PC-3 (cell line): Measurements from ENCODE around the gene HOXC5. TPM values are rescaled to one million over a fixed set of nuclear protein-coding genes. Genes with fewer than 3 reads are reported as not detected.

Source experiments
- ATAC-seq: fragments of 200-7000 bp; cut with Tn5 transposase; 2 replicates; pipeline ENCODE4 v1.9.1; 2020; ENCODE audit warnings: mild to moderate bottlenecking, moderate library complexity
- BruUV-seq: library from RNA; stranded (reverse); fragments of 400-500 nt; replicated peaks from 2 replicates; lab custom pipeline; 2021; lab: Mats Ljungman, UMichigan
- CTCF ChIA-PET: fragments of 300-600 bp; sonication (Branson Sonifier 250); formaldehyde crosslinking; loops from one replicate; lab custom pipeline; 2022; ENCODE audit warnings: antibody characterized with exemption; lab: Charles Lee
- POLR2A ChIA-PET: fragments of 300-600 bp; sonication (Branson Sonifier 250); formaldehyde crosslinking; loops from one replicate; lab custom pipeline; 2022; ENCODE audit warnings: antibody characterized with exemption; ENCODE audit not compliant: unreplicated experiment; lab: Charles Lee
- DNase-seq: peaks from one replicate; pipeline ENCODE4 v3.0.0-alpha.2; 2015
- H2AFZ ChIP-seq: fragments of 300-600 bp; sonication (generic); 2 replicates; pipeline ENCODE4 v1.6.0; 2016; ENCODE audit warnings: antibody characterized with exemption, low read length
- H3F3A ChIP-seq: fragments of 300-600 bp; sonication (generic); one replicate; pipeline ENCODE4 v1.6.0; 2017; ENCODE audit warnings: antibody characterized with exemption, low read length, control low read depth, mild to moderate bottlenecking; ENCODE audit not compliant: unreplicated experiment
- H3K27ac ChIP-seq: fragments of 300-600 bp; sonication (generic); 2 replicates; pipeline ENCODE4 v1.5.1; 2016; ENCODE audit warnings: mild to moderate bottlenecking, low read length
- H3K27me3 ChIP-seq: fragments of 300-600 bp; sonication (generic); 2 replicates; pipeline ENCODE4 v1.6.1; 2016; ENCODE audit warnings: low read length, mixed read lengths
- H3K36me3 ChIP-seq: fragments of 300-600 bp; sonication (generic); 2 replicates; pipeline ENCODE4 v1.6.1; 2016; ENCODE audit warnings: low read depth, mixed run types, low read length, mixed read lengths
- H3K4me1 ChIP-seq: fragments of 300-600 bp; sonication (generic); 2 replicates; pipeline ENCODE4 v1.5.1; 2016; ENCODE audit warnings: low read length; ENCODE audit not compliant: insufficient read depth
- H3K4me2 ChIP-seq: fragments of 300-600 bp; sonication (generic); 2 replicates; pipeline ENCODE4 v1.6.0; 2016; ENCODE audit warnings: low read length
- H3K4me3 ChIP-seq: fragments of 300-600 bp; sonication (generic); 2 replicates; pipeline ENCODE4 v1.5.1; 2016; ENCODE audit warnings: mild to moderate bottlenecking, low read length, mixed read lengths
- H3K79me2 ChIP-seq: fragments of 300-600 bp; sonication (generic); 2 replicates; pipeline ENCODE4 v1.6.1; 2017; ENCODE audit warnings: low read length, mixed read lengths
- H3K9ac ChIP-seq: fragments of 300-600 bp; sonication (generic); 2 replicates; pipeline ENCODE4 v1.6.0; 2016; ENCODE audit warnings: mild to moderate bottlenecking, low read length
- H3K9me2 ChIP-seq: fragments of 300-600 bp; sonication (generic); replicated peaks from 2 replicates; pipeline ENCODE4 v1.6.1; 2016; ENCODE audit warnings: mixed run types, low read length, mixed read lengths
- H3K9me3 ChIP-seq: fragments of 300-600 bp; sonication (generic); 2 replicates; pipeline ENCODE4 v1.6.1; 2016; ENCODE audit warnings: low read length, mixed read lengths
- H4K20me1 ChIP-seq: fragments of 300-600 bp; sonication (generic); 2 replicates; pipeline ENCODE4 v1.6.1; 2016; ENCODE audit warnings: low read length, mixed read lengths
- EZH2 ChIP-seq: fragments of 300-600 bp; sonication (generic); IDR thresholded peaks from one replicate; pipeline ENCODE4 v1.6.1; 2017; ENCODE audit warnings: antibody characterized with exemption, mild to moderate bottlenecking, low read length; ENCODE audit not compliant: unreplicated experiment
- EZH2phosphoT487 ChIP-seq: fragments of 300-600 bp; sonication (generic); IDR thresholded peaks from 2 replicates; pipeline ENCODE4 v1.6.1; 2018; ENCODE audit warnings: mild to moderate bottlenecking, antibody characterized with exemption, low read length, borderline replicate concordance
- intact Hi-C: fragments of 100-400 bp; cut with micrococcal nuclease; formaldehyde crosslinking; loops from 2 replicates; pipeline ENCODE4 v1.9.0; 2023
- total RNA-seq: library from RNA; depleted of rRNA; stranded (reverse); fragments of >200 nt; gene quantifications from 2 replicates; pipeline ENCODE4 v1.2.3, GENCODE V29; 2014
- TF ChIP-seq, protein P1 (sequence below): fragments of 300-600 bp; sonication (generic); conservative IDR thresholded peaks from 2 replicates; pipeline ENCODE4 v1.5.1; 2017; ENCODE audit warnings: antibody characterized with exemption, low read depth, mild to moderate bottlenecking, low read length

HOXC5 gene
- total RNA-seq, 1 experiment from 2014 or later = 0.26 TPM

- no TSS peak for BruUV-seq
- ATAC-seq (no peak), DNase-seq (no peak)
- Histone ChIP-seq H3K9me2 (no peaks in the 10 kb centered on the region), H3K4me1 (no peaks in the 10 kb centered on the region), H4K20me1 (no peaks in the 10 kb centered on the region), H3K36me3 (no peaks in the 10 kb centered on the region), H3K79me2 (no peaks in the 10 kb centered on the region), H3K27ac (no peak overlapping the region), H3F3A (no peaks in the 10 kb centered on the region), H3K9me3 (no peaks in the 10 kb centered on the region), H3K27me3 (no peaks in the 10 kb centered on the region), H3K9ac (no peak overlapping the region), H3K4me3 (no peak overlapping the region), H2AFZ (no peak overlapping the region), H3K4me2 (no peak overlapping the region)
- POLR2A ChIA-PET = no interaction called here
- intact Hi-C loops = no loop called here
- no peak for TF ChIP-seq EZH2
- TF ChIP-seq EZH2phosphoT487 = no peak
- TF ChIP-seq, protein P1, sequence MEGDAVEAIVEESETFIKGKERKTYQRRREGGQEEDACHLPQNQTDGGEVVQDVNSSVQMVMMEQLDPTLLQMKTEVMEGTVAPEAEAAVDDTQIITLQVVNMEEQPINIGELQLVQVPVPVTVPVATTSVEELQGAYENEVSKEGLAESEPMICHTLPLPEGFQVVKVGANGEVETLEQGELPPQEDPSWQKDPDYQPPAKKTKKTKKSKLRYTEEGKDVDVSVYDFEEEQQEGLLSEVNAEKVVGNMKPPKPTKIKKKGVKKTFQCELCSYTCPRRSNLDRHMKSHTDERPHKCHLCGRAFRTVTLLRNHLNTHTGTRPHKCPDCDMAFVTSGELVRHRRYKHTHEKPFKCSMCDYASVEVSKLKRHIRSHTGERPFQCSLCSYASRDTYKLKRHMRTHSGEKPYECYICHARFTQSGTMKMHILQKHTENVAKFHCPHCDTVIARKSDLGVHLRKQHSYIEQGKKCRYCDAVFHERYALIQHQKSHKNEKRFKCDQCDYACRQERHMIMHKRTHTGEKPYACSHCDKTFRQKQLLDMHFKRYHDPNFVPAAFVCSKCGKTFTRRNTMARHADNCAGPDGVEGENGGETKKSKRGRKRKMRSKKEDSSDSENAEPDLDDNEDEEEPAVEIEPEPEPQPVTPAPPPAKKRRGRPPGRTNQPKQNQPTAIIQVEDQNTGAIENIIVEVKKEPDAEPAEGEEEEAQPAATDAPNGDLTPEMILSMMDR = no peak
- CTCF ChIA-PET = no interaction called here
These were observed 26.8 kb downstream of the HOXC5 start for GRCh38 chr12:54059668-54060067.

- Histone ChIP-seq H3K27me3 (no peaks in the 10 kb centered on the region), H3K4me2 (no peak overlapping the region), H3K9me3 (no peaks in the 10 kb centered on the region), H3K9me2 (no peaks in the 10 kb centered on the region), H3K9ac (no peak overlapping the region), H2AFZ (no peak overlapping the region), H3K79me2 (no peaks in the 10 kb centered on the region), H3K27ac (no peak overlapping the region), H3F3A (no peaks in the 10 kb centered on the region), H3K4me1 (no peaks in the 10 kb centered on the region), H4K20me1 (no peaks in the 10 kb centered on the region), H3K36me3 (no peaks in the 10 kb centered on the region), H3K4me3 (no peak overlapping the region)
- BruUV-seq = no TSS peak
- intact Hi-C loops = no loop called here
- DNase-seq (no peak), ATAC-seq (no peak)
- POLR2A ChIA-PET = no interaction called here
- CTCF ChIA-PET = no interaction called here
- TF ChIP-seq, protein P1 = no peak
- TF ChIP-seq EZH2 = no peak
- no peak for TF ChIP-seq EZH2phosphoT487
These were observed 27.5 kb downstream of the HOXC5 start for GRCh38 chr12:54060174-54060974.
